Femur (tissue), 1 donor: ENCODE data around the gene IL10RB.

Experiments
- DNase-seq: peaks from one replicate; pipeline ENCODE4 v3.0.0-alpha.2; 2017

IL10RB gene

GRCh38 chr21:33268737-33269441 is 2.7 kb downstream of the IL10RB start:
- DNase-seq: no peak

- DNase-seq: no peak
These were observed 4.8 kb downstream of the IL10RB start for GRCh38 chr21:33270986-33271385.

- DNase-seq: no peak
These were observed 6.9 kb downstream of the IL10RB start for GRCh38 chr21:33273044-33273443.

GRCh38 chr21:33278721-33279120 is 12.6 kb downstream of the IL10RB start:
- DNase-seq: no peak

GRCh38 chr21:33279330-33279820 is 13.2 kb downstream of the IL10RB start:
- no peak for DNase-seq

- DNase-seq: no peak
These were observed 15.0 kb downstream of the IL10RB start for GRCh38 chr21:33281096-33281652.

- no peak for DNase-seq
These were observed 17.0 kb downstream of the IL10RB start for GRCh38 chr21:33283203-33283602.

- no peak for DNase-seq
These were observed 19.9 kb downstream of the IL10RB start for GRCh38 chr21:33286076-33286475.

GRCh38 chr21:33286600-33287456 is 20.7 kb downstream of the IL10RB start:
- peak; percentile 53 for DNase-seq

GRCh38 chr21:33289199-33289819 is 23.1 kb downstream of the IL10RB start:
- DNase-seq: no peak

GRCh38 chr21:33290441-33290840 is 24.3 kb downstream of the IL10RB start:
- no peak for DNase-seq

- no peak for DNase-seq
These were observed 25.5 kb downstream of the IL10RB start for GRCh38 chr21:33291686-33292085.

- no peak for DNase-seq
These were observed 26.6 kb downstream of the IL10RB start for GRCh38 chr21:33292724-33293123.

- no peak for DNase-seq
These were observed 27.0 kb downstream of the IL10RB start for GRCh38 chr21:33293136-33293535.

GRCh38 chr21:33293811-33294216 is 27.6 kb downstream of the IL10RB start:
- no peak for DNase-seq

GRCh38 chr21:33296156-33296555 is 30.0 kb downstream of the IL10RB start:
- no peak for DNase-seq

GRCh38 chr21:33299181-33299752 is 33.1 kb downstream of the IL10RB start:
- no peak for DNase-seq

GRCh38 chr21:33300701-33301631 is 34.8 kb downstream of the IL10RB start:
- DNase-seq: peak; percentile 51

GRCh38 chr21:33301632-33302002 is 35.5 kb downstream of the IL10RB start:
- DNase-seq: no peak

GRCh38 chr21:33302055-33302454 is 35.9 kb downstream of the IL10RB start:
- no peak for DNase-seq

- no peak for DNase-seq
These were observed 36.6 kb downstream of the IL10RB start for GRCh38 chr21:33302796-33303195.

- no peak for DNase-seq
These were observed 39.1 kb downstream of the IL10RB start for GRCh38 chr21:33305344-33305671.
